ENCODE measurements around the gene ITGAV. TPM values are rescaled to one million over a fixed set of nuclear protein-coding genes. Genes with fewer than 3 reads are reported as not detected.

The ITGAV gene
- total and polyA plus RNA-seq, 2 donors from 2014 or later = 26.3 to 99.0 TPM

DNA sequence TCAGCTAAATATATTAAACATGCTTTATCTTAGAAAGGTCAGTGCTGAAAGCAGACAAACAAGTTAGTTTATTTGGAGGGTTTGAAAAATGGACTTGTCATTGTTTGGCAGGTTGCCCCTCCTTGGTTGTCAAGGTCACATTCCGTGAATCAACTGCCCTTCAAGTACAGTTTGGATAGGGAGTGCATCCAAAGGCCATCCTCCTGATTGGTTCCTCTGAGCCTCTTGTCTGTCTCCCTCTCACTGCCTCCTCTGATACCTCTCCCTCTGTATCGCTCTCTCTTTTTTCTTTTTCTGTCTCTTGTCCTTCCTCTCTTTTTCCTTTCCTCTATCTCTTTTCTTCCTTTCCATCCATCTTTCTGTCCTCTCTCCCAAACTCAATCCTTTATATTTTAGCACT is 5.4 kb downstream of the ITGAV start:
- H3K9me3 ChIP-seq (ENCODE audit: control insufficient read depth in 2 of 3, insufficient read depth in 1 of 3, low read length in 3 of 3) = no peaks in the 10 kb centered on the region
- intact Hi-C loops (cut with DNase I) = no loop called here
- H3K4me1 ChIP-seq (ENCODE audit: control insufficient read depth in 2 of 3, insufficient read depth in 2 of 3, low read depth in 1 of 3, low read length in 3 of 3) = peaks cover 0 to 10% (median 3%) of the 10 kb centered on the region in 3 donors
- no peaks in the 10 kb centered on the region for H3K36me3 ChIP-seq (ENCODE audit: control insufficient read depth in 2 of 3, insufficient read depth in 3 of 3, low read length in 3 of 3)
- no peak overlapping the region for H3K4me3 ChIP-seq (ENCODE audit: low read length in 3 of 3)
- no peak overlapping the region for H3K9ac ChIP-seq (ENCODE audit: low read length in 3 of 3)
- FAIRE-seq (no peak), DNase-seq (peak in 2 of 5 donors; percentile 19 to 57)
- TF ChIP-seq, protein P1, sequence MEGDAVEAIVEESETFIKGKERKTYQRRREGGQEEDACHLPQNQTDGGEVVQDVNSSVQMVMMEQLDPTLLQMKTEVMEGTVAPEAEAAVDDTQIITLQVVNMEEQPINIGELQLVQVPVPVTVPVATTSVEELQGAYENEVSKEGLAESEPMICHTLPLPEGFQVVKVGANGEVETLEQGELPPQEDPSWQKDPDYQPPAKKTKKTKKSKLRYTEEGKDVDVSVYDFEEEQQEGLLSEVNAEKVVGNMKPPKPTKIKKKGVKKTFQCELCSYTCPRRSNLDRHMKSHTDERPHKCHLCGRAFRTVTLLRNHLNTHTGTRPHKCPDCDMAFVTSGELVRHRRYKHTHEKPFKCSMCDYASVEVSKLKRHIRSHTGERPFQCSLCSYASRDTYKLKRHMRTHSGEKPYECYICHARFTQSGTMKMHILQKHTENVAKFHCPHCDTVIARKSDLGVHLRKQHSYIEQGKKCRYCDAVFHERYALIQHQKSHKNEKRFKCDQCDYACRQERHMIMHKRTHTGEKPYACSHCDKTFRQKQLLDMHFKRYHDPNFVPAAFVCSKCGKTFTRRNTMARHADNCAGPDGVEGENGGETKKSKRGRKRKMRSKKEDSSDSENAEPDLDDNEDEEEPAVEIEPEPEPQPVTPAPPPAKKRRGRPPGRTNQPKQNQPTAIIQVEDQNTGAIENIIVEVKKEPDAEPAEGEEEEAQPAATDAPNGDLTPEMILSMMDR (IDR thresholded peaks at IDR 0.05; ENCODE audit: borderline replicate concordance, extremely low read depth, insufficient read depth) = no peak
- H3K27ac ChIP-seq (ENCODE audit: low read depth in 2 of 2, low read length in 2 of 2) = no peak overlapping the region
- no peaks in the 10 kb centered on the region for H3K27me3 ChIP-seq (ENCODE audit: control insufficient read depth, insufficient read depth, low read length)

DNA sequence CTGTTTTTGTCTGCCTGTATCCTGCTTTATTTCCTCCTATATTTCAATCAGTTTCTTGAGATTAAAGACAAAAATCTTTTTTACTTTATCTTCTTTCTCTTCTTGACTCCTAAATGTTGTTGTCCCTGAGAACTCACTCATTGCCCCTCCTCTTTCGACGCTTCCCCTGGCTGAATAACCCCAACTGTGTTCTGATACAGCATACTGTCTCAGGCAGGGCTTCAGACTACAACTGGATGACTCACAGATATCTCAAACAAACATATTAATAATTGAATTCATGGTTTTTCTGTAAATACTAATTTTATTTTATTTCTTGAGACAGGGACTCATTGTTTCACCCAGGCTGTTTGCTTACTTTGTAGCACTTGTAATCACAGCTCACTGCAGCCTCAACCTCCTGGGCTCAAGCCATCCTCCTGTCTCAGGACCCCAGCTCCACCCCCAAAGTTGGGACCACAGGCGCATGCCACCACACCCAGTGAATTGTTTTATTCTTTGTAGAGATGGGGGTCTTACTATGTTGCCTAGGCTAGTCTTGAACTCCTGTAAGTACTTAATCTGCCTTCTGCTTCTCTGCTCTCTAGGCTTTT is 9.4 kb downstream of the ITGAV start:
- peaks cover 0 to 12% (median 0%) of the 10 kb centered on the region in 3 donors for H3K4me1 ChIP-seq (ENCODE audit: control insufficient read depth in 2 of 3, insufficient read depth in 2 of 3, low read depth in 1 of 3, low read length in 3 of 3)
- TF ChIP-seq, protein P1 (IDR thresholded peaks at IDR 0.05; ENCODE audit: borderline replicate concordance, extremely low read depth, insufficient read depth) = no peak
- H3K36me3 ChIP-seq (ENCODE audit: control insufficient read depth in 2 of 3, insufficient read depth in 3 of 3, low read length in 3 of 3) = no peaks in the 10 kb centered on the region
- no peaks in the 10 kb centered on the region for H3K27me3 ChIP-seq (ENCODE audit: control insufficient read depth, insufficient read depth, low read length)
- intact Hi-C loops (cut with DNase I) = no loop called here
- FAIRE-seq (no peak), DNase-seq (no peak)
- H3K4me3 ChIP-seq (ENCODE audit: low read length in 3 of 3) = no peak overlapping the region
- no peak overlapping the region for H3K9ac ChIP-seq (ENCODE audit: low read length in 3 of 3)
- H3K9me3 ChIP-seq (ENCODE audit: control insufficient read depth in 2 of 3, insufficient read depth in 1 of 3, low read length in 3 of 3) = no peaks in the 10 kb centered on the region
- no peak overlapping the region for H3K27ac ChIP-seq (ENCODE audit: low read depth in 2 of 2, low read length in 2 of 2)

- no peak overlapping the region for H3K27ac ChIP-seq (ENCODE audit: low read depth in 2 of 2, low read length in 2 of 2)
- no peak overlapping the region for H3K4me3 ChIP-seq (ENCODE audit: low read length in 3 of 3)
- H3K4me1 ChIP-seq (ENCODE audit: control insufficient read depth in 2 of 3, insufficient read depth in 2 of 3, low read depth in 1 of 3, low read length in 3 of 3) = peaks cover 0 to 6% (median 6%) of the 10 kb centered on the region in 3 donors
- no peaks in the 10 kb centered on the region for H3K36me3 ChIP-seq (ENCODE audit: control insufficient read depth in 2 of 3, insufficient read depth in 3 of 3, low read length in 3 of 3)
- FAIRE-seq (no peak), DNase-seq (no peak)
- intact Hi-C loops (cut with DNase I) = no loop called here
- no peak overlapping the region for H3K9ac ChIP-seq (ENCODE audit: low read length in 3 of 3)
- TF ChIP-seq, protein P1 (IDR thresholded peaks at IDR 0.05; ENCODE audit: borderline replicate concordance, extremely low read depth, insufficient read depth) = no peak
- no peaks in the 10 kb centered on the region for H3K27me3 ChIP-seq (ENCODE audit: control insufficient read depth, insufficient read depth, low read length)
- H3K9me3 ChIP-seq (ENCODE audit: control insufficient read depth in 2 of 3, insufficient read depth in 1 of 3, low read length in 3 of 3) = no peaks in the 10 kb centered on the region
Observed at GRCh38 chr2:186603286-186603685, 13.4 kb downstream of the ITGAV start.

- intact Hi-C loops (cut with DNase I) = no loop called here
- Histone ChIP-seq H3K27me3 (ENCODE audit: control insufficient read depth, insufficient read depth, low read length) (no peaks in the 10 kb centered on the region), H3K27ac (ENCODE audit: low read depth in 2 of 2, low read length in 2 of 2) (peak overlapping the region; percentile 43 to 51), H3K4me3 (ENCODE audit: low read length in 3 of 3) (no peak overlapping the region), H3K9me3 (ENCODE audit: control insufficient read depth in 2 of 3, insufficient read depth in 1 of 3, low read length in 3 of 3) (no peaks in the 10 kb centered on the region), H3K4me1 (ENCODE audit: control insufficient read depth in 2 of 3, insufficient read depth in 2 of 3, low read depth in 1 of 3, low read length in 3 of 3) (peaks cover 0 to 6% (median 6%) of the 10 kb centered on the region in 3 donors), H3K36me3 (ENCODE audit: control insufficient read depth in 2 of 3, insufficient read depth in 3 of 3, low read length in 3 of 3) (no peaks in the 10 kb centered on the region), H3K9ac (ENCODE audit: low read length in 3 of 3) (peak overlapping the region in 1 of 3 donors; percentile 33)
- TF ChIP-seq, protein P1 (IDR thresholded peaks at IDR 0.05; ENCODE audit: borderline replicate concordance, extremely low read depth, insufficient read depth) = no peak
- DNase-seq (no peak), FAIRE-seq (no peak)
Observed at GRCh38 chr2:186605041-186605440, 15.2 kb downstream of the ITGAV start.

Measured in kidney (tissue), 14 donors.